H9 (cell line): ENCODE data around the gene CASP10. TPM values are rescaled to one million over a fixed set of nuclear protein-coding genes. Genes with fewer than 3 reads are reported as not detected.

Experiments
- DNase-seq: peaks from one replicate; pipeline ENCODE4 v3.0.0-alpha.2; 2017
- H2AFZ ChIP-seq: one replicate; pipeline ENCODE4 v1.6.1; 2013; ENCODE audit warnings: mild to moderate bottlenecking, low read length, control low read depth, moderate library complexity
- H2AK5ac ChIP-seq: 2 replicates; pipeline ENCODE4 v1.6.1; 2013; ENCODE audit warnings: low read length, control low read depth, mixed read lengths; ENCODE audit not compliant: insufficient read length
- H2BK120ac ChIP-seq: one replicate; pipeline ENCODE4 v1.6.1; 2013; ENCODE audit warnings: low read depth, mild to moderate bottlenecking, low read length, control low read depth, inconsistent platforms; ENCODE audit not compliant: poor library complexity, severe bottlenecking
- H2BK12ac ChIP-seq: 2 replicates; pipeline ENCODE4 v1.6.1; 2013; ENCODE audit warnings: low read length, control low read depth, mixed read lengths, low read depth; ENCODE audit not compliant: insufficient read length
- H2BK15ac ChIP-seq: 2 replicates; pipeline ENCODE4 v1.6.1; 2013; ENCODE audit warnings: low read depth, low read length, control low read depth
- H2BK20ac ChIP-seq: one replicate; pipeline ENCODE4 v1.6.1; 2013; ENCODE audit warnings: low read depth, mild to moderate bottlenecking, low read length, control low read depth, inconsistent platforms; ENCODE audit not compliant: poor library complexity, severe bottlenecking
- H2BK5ac ChIP-seq: 2 replicates; pipeline ENCODE4 v1.6.1; 2013; ENCODE audit warnings: low read length, control low read depth, mixed read lengths; ENCODE audit not compliant: insufficient read length
- H3K14ac ChIP-seq: 2 replicates; pipeline ENCODE4 v1.6.1; 2013; ENCODE audit warnings: low read length, control low read depth; ENCODE audit not compliant: insufficient read depth
- H3K18ac ChIP-seq: 2 replicates; pipeline ENCODE4 v1.6.1; 2013; ENCODE audit warnings: low read depth, mild to moderate bottlenecking, mixed read lengths, low read length, control low read depth; ENCODE audit not compliant: insufficient read length
- H3K23ac ChIP-seq: 2 replicates; pipeline ENCODE4 v1.6.1; 2013; ENCODE audit warnings: low read length, control low read depth, mixed read lengths, low read depth; ENCODE audit not compliant: insufficient read length
- H3K23me2 ChIP-seq: 2 replicates; pipeline ENCODE4 v1.6.1; 2013; ENCODE audit warnings: low read depth, mild to moderate bottlenecking, mixed read lengths, low read length, control low read depth; ENCODE audit not compliant: insufficient read length, poor library complexity, severe bottlenecking
- H3K27ac ChIP-seq: 2 replicates; pipeline ENCODE4 v1.5.1; 2013; ENCODE audit warnings: low read length, control low read depth, mixed read lengths, low read depth; ENCODE audit not compliant: insufficient read length
- H3K27me3 ChIP-seq: 2 replicates; pipeline ENCODE4 v1.6.1; 2013; ENCODE audit warnings: low read length, control low read depth, inconsistent platforms; ENCODE audit not compliant: insufficient read depth
- H3K4ac ChIP-seq: 2 replicates; pipeline ENCODE4 v1.6.1; 2013; ENCODE audit warnings: low read depth, mild to moderate bottlenecking, control low read depth, inconsistent platforms, low read length, moderate library complexity
- H3K4me1 ChIP-seq: 2 replicates; pipeline ENCODE4 v1.6.1; 2013; ENCODE audit warnings: low read length, control low read depth, inconsistent platforms; ENCODE audit not compliant: insufficient read depth
- H3K4me2 ChIP-seq: 2 replicates; pipeline ENCODE4 v1.6.1; 2013; ENCODE audit warnings: low read length, control low read depth, mixed read lengths; ENCODE audit not compliant: insufficient read length, insufficient read depth
- H3K56ac ChIP-seq: 2 replicates; pipeline ENCODE4 v1.6.1; 2013; ENCODE audit warnings: low read depth, mild to moderate bottlenecking, mixed read lengths, low read length, control low read depth; ENCODE audit not compliant: insufficient read length
- H3K79me1 ChIP-seq: 2 replicates; pipeline ENCODE4 v1.6.1; 2013; ENCODE audit warnings: low read depth, mild to moderate bottlenecking, moderate library complexity, low read length, control low read depth, inconsistent platforms; ENCODE audit not compliant: insufficient read depth, poor library complexity, severe bottlenecking
- H3K79me2 ChIP-seq: 2 replicates; pipeline ENCODE4 v1.6.1; 2013; ENCODE audit warnings: low read length, control low read depth, inconsistent platforms; ENCODE audit not compliant: insufficient read depth
- H3K9ac ChIP-seq: 2 replicates; pipeline ENCODE4 v1.6.1; 2013; ENCODE audit warnings: low read length, control low read depth, mixed read lengths; ENCODE audit not compliant: insufficient read length; ENCODE audit errors: extremely low read depth
- H3K9me3 ChIP-seq: one replicate; pipeline ENCODE4 v1.6.1; 2013; ENCODE audit warnings: low read depth, low read length, inconsistent platforms; ENCODE audit not compliant: control insufficient read depth
- H3T11ph ChIP-seq: one replicate; pipeline ENCODE4 v1.6.1; 2013; ENCODE audit warnings: mild to moderate bottlenecking, low read length, control low read depth, inconsistent platforms
- H4K20me1 ChIP-seq: one replicate; pipeline ENCODE4 v1.6.1; 2013; ENCODE audit not compliant: control insufficient read depth, insufficient read length, insufficient read depth
- H4K5ac ChIP-seq: 2 replicates; pipeline ENCODE4 v1.6.1; 2013; ENCODE audit warnings: low read depth, mild to moderate bottlenecking, mixed read lengths, low read length, control low read depth; ENCODE audit not compliant: insufficient read length
- H4K8ac ChIP-seq: replicated peaks from 2 replicates; pipeline ENCODE4 v1.6.1; 2013; ENCODE audit warnings: low read length, control low read depth, mixed read lengths, low read depth; ENCODE audit not compliant: insufficient read length
- H4K91ac ChIP-seq: 2 replicates; pipeline ENCODE4 v1.6.1; 2013; ENCODE audit warnings: low read depth, mild to moderate bottlenecking, moderate library complexity, mixed read lengths, low read length, control low read depth; ENCODE audit not compliant: insufficient read length
- H3K27ac Mint-ChIP-seq, 3 experiments: 2 replicates in 2 of 3; 3 replicates in 1 of 3; pipeline ENCODE4 v1.8.0; 2020 to 2021; ENCODE audit warnings: mixed read lengths in 3 of 3, mild to moderate bottlenecking in 1 of 3, moderate library complexity in 1 of 3
- H3K27me3 Mint-ChIP-seq: 2 replicates; pipeline ENCODE4 v1.8.0; 2021; ENCODE audit warnings: low read depth, mild to moderate bottlenecking, moderate library complexity, mixed read lengths
- H3K36me3 Mint-ChIP-seq, 3 experiments: 2 replicates in 2 of 3; 3 replicates in 1 of 3; pipeline ENCODE4 v1.8.0; 2020 to 2021; ENCODE audit warnings: low read depth in 3 of 3, mixed read lengths in 3 of 3; ENCODE audit not compliant: insufficient read depth in 1 of 3
- H3K4me1 Mint-ChIP-seq, 2 experiments: 2 replicates each; pipeline ENCODE4 v1.8.0; 2020; ENCODE audit warnings: mixed read lengths in 2 of 2
- H3K4me3 Mint-ChIP-seq, 2 experiments: 2 replicates in 1 of 2; 3 replicates in 1 of 2; pipeline ENCODE4 v1.8.0; 2020 to 2021; ENCODE audit warnings: mild to moderate bottlenecking in 2 of 2, mixed read lengths in 2 of 2, moderate library complexity in 1 of 2
- H3K9me3 Mint-ChIP-seq, 2 experiments: 2 replicates in 1 of 2; 3 replicates in 1 of 2; pipeline ENCODE4 v1.8.0; 2020; ENCODE audit warnings: mild to moderate bottlenecking in 2 of 2, mixed read lengths in 2 of 2, moderate library complexity in 1 of 2
- CTCF ChIP-seq: fragments of 200-600 bp; sonication (generic); conservative IDR thresholded peaks from 3 replicates; pipeline ENCODE4 v1.8.0; 2021; ENCODE audit warnings: antibody characterized with exemption, mild to moderate bottlenecking
- WGBS: extraction: QIAGEN DNeasy Blood & Tissue Kit; methylation state at CpG from one replicate; pipeline ENCODE4 v1.1.7; 2013; ENCODE audit warnings: missing lambda C conversion rate, low lambda C conversion rate, mixed read lengths; ENCODE audit not compliant: insufficient read length; ENCODE audit errors: extremely low coverage; 5-methylcytosine and 5-hydroxymethylcytosine counted together
- total RNA-seq: library from RNA; stranded (reverse); gene quantifications from 2 replicates; pipeline ENCODE4 v1.2.1, GENCODE V29; 2021

CASP10 gene
- total RNA-seq, 1 experiment from 2014 or later = 2.7 TPM

- Histone ChIP-seq H4K20me1 (no peaks in the 10 kb centered on the region), H3K4me1 (no peaks in the 10 kb centered on the region), H3K9ac (no peak overlapping the region), H3K27me3 (no peaks in the 10 kb centered on the region), H3K14ac (no peak overlapping the region), H3K18ac (no peak overlapping the region), H3K9me3 (no peaks in the 10 kb centered on the region), H3K79me2 (no peaks in the 10 kb centered on the region), H2BK15ac (no peak overlapping the region), H3K23me2 (no peaks in the 10 kb centered on the region), H3K4ac (no peak overlapping the region), H3K4me2 (no peak overlapping the region), H3T11ph (no peak overlapping the region), H2BK20ac (no peak overlapping the region), H4K91ac (no peak overlapping the region), H2AFZ (no peak overlapping the region), H3K27ac (no peak overlapping the region), H2BK120ac (no peak overlapping the region), H2BK5ac (no peak overlapping the region), H3K56ac (no peak overlapping the region), H4K5ac (no peak overlapping the region), H3K23ac (no peak overlapping the region), H4K8ac (no peak overlapping the region), H3K79me1 (no peaks in the 10 kb centered on the region), H2BK12ac (no peak overlapping the region), H2AK5ac (no peak overlapping the region)
- no peaks in the 10 kb centered on the region for H3K27me3 Mint-ChIP-seq
- peaks cover 0 to 8% (median 0%) of the 10 kb centered on the region in 3 experiments; a peak in 4 of 7 replicates for H3K36me3 Mint-ChIP-seq
- no peak overlapping the region for H3K27ac Mint-ChIP-seq
- WGBS = no CpG with 5 or more reads among the region's 3 CpGs
- no peak overlapping the region for H3K4me3 Mint-ChIP-seq
- no peak for TF ChIP-seq CTCF
- no peak for DNase-seq
- H3K9me3 Mint-ChIP-seq = no peaks in the 10 kb centered on the region
- H3K4me1 Mint-ChIP-seq = no peaks in the 10 kb centered on the region
Observed at GRCh38 chr2:201194097-201194496, 11.2 kb downstream of the CASP10 start.
